SU-DHL-6 (cell line): Measurements from ENCODE around the gene EPC2.

ENCODE experiments used
- H2AFZ ChIP-seq: fragments of 200-600 bp; sonication (generic); 2 replicates; pipeline ENCODE4 v1.6.1; 2014; ENCODE audit warnings: low read depth, mild to moderate bottlenecking, moderate library complexity, mixed read lengths, antibody characterized with exemption, low read length; ENCODE audit not compliant: severe bottlenecking
- H3F3A ChIP-seq: fragments of 200-600 bp; shearing (Covaris generic); 2 replicates; pipeline ENCODE4 v1.6.0; 2016; ENCODE audit warnings: antibody characterized with exemption, mild to moderate bottlenecking; ENCODE audit not compliant: insufficient read depth
- H3K27ac ChIP-seq: fragments of 200-600 bp; sonication (generic); 2 replicates; pipeline ENCODE4 v1.5.1; 2016; ENCODE audit warnings: low read depth, mild to moderate bottlenecking, low read length, moderate library complexity, mixed read lengths
- H3K27me3 ChIP-seq: fragments of 200-600 bp; sonication (generic), shearing (Covaris generic); 2 replicates; pipeline ENCODE4 v1.6.0; 2014; ENCODE audit warnings: mild to moderate bottlenecking, low read length
- H3K36me3 ChIP-seq: fragments of 200-600 bp; sonication (generic); 2 replicates; pipeline ENCODE4 v1.6.1; 2014; ENCODE audit warnings: mild to moderate bottlenecking, low read length, mixed read lengths
- H3K4me2 ChIP-seq: fragments of 300-600, 200-600 bp; shearing (Covaris generic), sonication (generic); 2 replicates; pipeline ENCODE4 v1.6.0; 2014; ENCODE audit warnings: low read length, low read depth, mild to moderate bottlenecking; ENCODE audit not compliant: poor library complexity, severe bottlenecking
- H3K4me3 ChIP-seq: fragments of 200-600 bp; sonication (generic); 2 replicates; pipeline ENCODE4 v1.5.1; 2014; ENCODE audit warnings: antibody characterized with exemption, low read length, mild to moderate bottlenecking, mixed read lengths; ENCODE audit not compliant: insufficient read depth, poor library complexity, severe bottlenecking
- H3K79me2 ChIP-seq: fragments of 200-600 bp; sonication (generic); 2 replicates; pipeline ENCODE4 v1.6.1; 2014; ENCODE audit warnings: mild to moderate bottlenecking, low read length, moderate library complexity; ENCODE audit not compliant: insufficient read depth
- H3K9ac ChIP-seq: fragments of 200-600 bp; sonication (generic); 2 replicates; pipeline ENCODE4 v1.7.0; 2014; ENCODE audit warnings: mild to moderate bottlenecking, low read length
- H3K9me2 ChIP-seq: fragments of 200-600 bp; sonication (generic); replicated peaks from 2 replicates; pipeline ENCODE4 v1.6.1; 2014; ENCODE audit warnings: low read length; ENCODE audit not compliant: insufficient read depth
- H3K9me3 ChIP-seq: fragments of 200-600 bp; sonication (generic); 2 replicates; pipeline ENCODE4 v1.6.1; 2014; ENCODE audit warnings: low read length, mixed read lengths; ENCODE audit not compliant: insufficient read depth
- H4K20me1 ChIP-seq: fragments of 200-600 bp; sonication (generic); 2 replicates; pipeline ENCODE4 v1.6.1; 2014; ENCODE audit warnings: low read depth, mild to moderate bottlenecking, antibody characterized with exemption, low read length, moderate library complexity, mixed read lengths
- CTCF ChIP-seq: fragments of 200-600 bp; sonication (generic); IDR thresholded peaks from one replicate; pipeline ENCODE4 v1.5.1; 2017; ENCODE audit warnings: antibody characterized with exemption, mild to moderate bottlenecking, low read length, moderate library complexity; ENCODE audit not compliant: insufficient read depth, poor library complexity, severe bottlenecking
- EZH2phosphoT487 ChIP-seq: fragments of 200-600 bp; sonication (generic), shearing (Covaris generic); conservative IDR thresholded peaks from 2 replicates; pipeline ENCODE4 v1.6.1; 2018; ENCODE audit warnings: mild to moderate bottlenecking, antibody characterized with exemption, low read length, moderate library complexity, mixed read lengths

Gene EPC2

GRCh38 chr2:148794558-148794957 lies 150.0 kb downstream of the EPC2 start:
- TF ChIP-seq CTCF (no peak), EZH2phosphoT487 (no peak)
- H4K20me1 ChIP-seq: no peaks in the 10 kb centered on the region
- H3K36me3 ChIP-seq: no peaks in the 10 kb centered on the region
- H3K9me2 ChIP-seq: no peaks in the 10 kb centered on the region
- H3K27ac ChIP-seq: no peak overlapping the region
- no peak overlapping the region for H3K4me2 ChIP-seq
- no peaks in the 10 kb centered on the region for H3F3A ChIP-seq
- no peak overlapping the region for H2AFZ ChIP-seq
- no peak overlapping the region for H3K4me3 ChIP-seq
- no peaks in the 10 kb centered on the region for H3K27me3 ChIP-seq
- H3K79me2 ChIP-seq: no peaks in the 10 kb centered on the region
- H3K9ac ChIP-seq: no peak overlapping the region
- H3K9me3 ChIP-seq: no peaks in the 10 kb centered on the region

- TF ChIP-seq EZH2phosphoT487 (no peak), CTCF (no peak)
- Histone ChIP-seq H3K36me3 (no peaks in the 10 kb centered on the region), H3K27ac (no peak overlapping the region), H3K9me2 (no peaks in the 10 kb centered on the region), H4K20me1 (no peaks in the 10 kb centered on the region), H3K4me3 (no peak overlapping the region), H3F3A (no peaks in the 10 kb centered on the region), H3K79me2 (no peaks in the 10 kb centered on the region), H3K9ac (no peak overlapping the region), H3K27me3 (no peaks in the 10 kb centered on the region), H2AFZ (no peak overlapping the region), H3K4me2 (no peak overlapping the region), H3K9me3 (no peaks in the 10 kb centered on the region)
These were observed 152.4 kb downstream of the EPC2 start for GRCh38 chr2:148796735-148797512.

- no peak overlapping the region for H3K4me3 ChIP-seq
- H3K79me2 ChIP-seq: no peaks in the 10 kb centered on the region
- no peak overlapping the region for H3K9ac ChIP-seq
- no peaks in the 10 kb centered on the region for H4K20me1 ChIP-seq
- H2AFZ ChIP-seq: no peak overlapping the region
- H3K36me3 ChIP-seq: no peaks in the 10 kb centered on the region
- no peaks in the 10 kb centered on the region; the same call in 1 of the 2 replicates for H3K27me3 ChIP-seq
- H3K4me2 ChIP-seq: no peak overlapping the region
- no peaks in the 10 kb centered on the region for H3F3A ChIP-seq
- H3K9me3 ChIP-seq: no peaks in the 10 kb centered on the region
- no peak overlapping the region for H3K27ac ChIP-seq
- no peaks in the 10 kb centered on the region for H3K9me2 ChIP-seq
- TF ChIP-seq CTCF (no peak), EZH2phosphoT487 (no peak)
These were observed 158.1 kb downstream of the EPC2 start for GRCh38 chr2:148802448-148803220.
